Stomach (tissue), 9 donors: ENCODE results near the gene STK38L. TPM values are rescaled to one million over a fixed set of nuclear protein-coding genes. Genes with fewer than 3 reads are reported as not detected.

Experiments
- DNase-seq, 2 donors: peaks; one replicate each; pipeline versions ENCODE4 v3.0.0 to v3.0.0-alpha.2; 2013 to 2019
- H3K27ac ChIP-seq, 5 donors: fragments of 200-600 bp in 4 of 5; sonication (generic) in 4 of 5; one replicate each; pipeline ENCODE4 v1.5.1; 2013 to 2019; ENCODE audit warnings: mild to moderate bottlenecking in 1 of 5, moderate library complexity in 1 of 5
- H3K27me3 ChIP-seq, 3 donors: fragments of 200-600 bp; sonication (generic); one replicate each; pipeline ENCODE4 v1.5.1; 2017 to 2019; ENCODE audit warnings: mixed run types in 1 of 3
- H3K36me3 ChIP-seq, 4 donors: fragments of 200-600 bp; sonication (generic); 1 replicate in 3 of 4; 2 replicates in 1 of 4; pipeline ENCODE4 v1.5.1; 2016 to 2019
- H3K4me1 ChIP-seq, 4 donors: fragments of 200-600 bp; sonication (generic); one replicate each; pipeline ENCODE4 v1.5.1; 2016 to 2019
- H3K4me3 ChIP-seq, 4 donors: fragments of 200-600 bp; sonication (generic) in 3 of 4; one replicate each; pipeline ENCODE4 v1.5.1; 2016 to 2019; ENCODE audit warnings: mild to moderate bottlenecking in 1 of 4
- H3K9me3 ChIP-seq, 4 donors: fragments of 200-600 bp; sonication (generic); one replicate each; pipeline ENCODE4 v1.5.1; 2016 to 2019
- CTCF ChIP-seq, 7 experiments: fragments of 450-650 bp in 4 of 7; fragments of 200-600 bp in 3 of 7; sonication (generic) in 3 of 7; IDR thresholded peaks; one replicate each; pipeline ENCODE4 v1.5.1; 2016 to 2019; ENCODE audit warnings: antibody characterized with exemption in 7 of 7, control low read depth in 2 of 7, mild to moderate bottlenecking in 1 of 7
- EP300 ChIP-seq: sonication (generic); formaldehyde crosslinking; IDR thresholded peaks from one replicate; pipeline ENCODE4 v1.6.1; 2017; ENCODE audit warnings: antibody characterized with exemption
- POLR2A ChIP-seq, 4 donors: fragments of 450-650 bp; IDR thresholded peaks; one replicate each; pipeline ENCODE4 v1.6.1; 2016; ENCODE audit warnings: antibody characterized with exemption in 4 of 4, control low read depth in 2 of 4, mild to moderate bottlenecking in 1 of 4, moderate library complexity in 1 of 4
- POLR2AphosphoS5 ChIP-seq, 3 donors: sonication (generic); formaldehyde crosslinking; IDR thresholded peaks; one replicate each; pipeline ENCODE4 v1.6.1; 2016; ENCODE audit warnings: antibody characterized with exemption in 3 of 3
- WGBS, 5 donors: extraction: QIAGEN DNeasy Blood & Tissue Kit in 3 of 5; methylation state at CpG; one replicate each; pipeline versions ENCODE4 v1.1.5 to v1.1.7; 2013 to 2018; 5-methylcytosine and 5-hydroxymethylcytosine counted together
- intact Hi-C: fragments of 100-400 bp; cut with DNase I; formaldehyde crosslinking; loops from one replicate; pipeline ENCODE4 v1.15.1; 2023; ENCODE audit warnings: low total_unique reads
- polyA plus RNA-seq, 3 donors: library from polyadenylated mRNA; stranded (reverse); fragments of 200-250 nt; gene quantifications; one replicate each; pipeline ENCODE4 v1.2.3, GENCODE V29; 2013
- total RNA-seq, 5 donors: library from RNA; depleted of rRNA; stranded (reverse); fragments of >200 nt; gene quantifications; one replicate each; pipeline versions ENCODE4 v1.1.0 to v1.2.3, GENCODE V29; 2014 to 2016
- donor health status: healthy with polysubstance abuse.
- donor health status: Bipolar disorder and iron deficiency.
- donor health status: healthy.

STK38L gene
- total and polyA plus RNA-seq, 8 donors = 8.5 to 118 (median 26.5) TPM

GRCh38 chr12:27292718-27293117 lies 48.6 kb downstream of the STK38L start:
- Histone ChIP-seq H3K9me3 (no peaks in the 10 kb centered on the region), H3K27me3 (no peaks in the 10 kb centered on the region), H3K4me3 (no peak overlapping the region), H3K4me1 (peaks cover 13 to 75% (median 46%) of the 10 kb centered on the region in 4 donors), H3K36me3 (peaks cover 0 to 2% (median 1%) of the 10 kb centered on the region in 4 donors), H3K27ac (peak overlapping the region in 4 of 5 donors; percentile 4 to 64 (median 43))
- DNase-seq = no peak
- intact Hi-C loops = no loop called here
- TF ChIP-seq EP300 (no peak), POLR2AphosphoS5 (IDR thresholded peaks at IDR 0.05) (no peak), POLR2A (IDR thresholded peaks at IDR 0.05) (no peak), CTCF (IDR thresholded peaks at IDR 0.05) (no peak)
- 64 to 86% (median 78%) methylated on average over 2 of the region's 2 CpGs for WGBS, 5 donors

DNA sequence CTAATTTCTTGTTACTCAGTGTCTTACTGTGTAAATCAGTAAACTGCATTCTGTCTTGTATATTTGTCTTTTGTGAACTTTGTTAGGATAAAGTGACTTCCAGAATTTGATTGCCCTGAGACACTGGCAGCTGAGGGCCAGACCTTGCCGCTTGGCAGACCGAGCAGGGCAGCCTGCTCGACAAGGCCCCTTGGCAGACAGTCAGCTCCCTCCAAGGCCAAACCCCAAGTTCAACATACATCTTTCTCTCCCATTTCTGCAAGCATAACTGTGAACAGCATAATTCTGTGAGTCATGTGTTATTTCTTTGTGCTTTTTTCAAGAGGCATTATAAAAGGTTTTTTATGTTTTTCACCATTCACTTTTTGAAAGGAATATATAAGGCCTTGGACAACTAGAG lies 49.4 kb downstream of the STK38L start:
- peaks cover 13 to 75% (median 46%) of the 10 kb centered on the region in 4 donors for H3K4me1 ChIP-seq
- WGBS, 5 donors = 26 to 58% (median 33%) methylated on average over 3 of the region's 3 CpGs
- no peaks in the 10 kb centered on the region for H3K27me3 ChIP-seq
- intact Hi-C loops = no loop called here
- TF ChIP-seq CTCF (IDR thresholded peaks at IDR 0.05) (no peak), EP300 (no peak), POLR2AphosphoS5 (IDR thresholded peaks at IDR 0.05) (no peak), POLR2A (IDR thresholded peaks at IDR 0.05) (no peak)
- peak overlapping the region in 3 of 5 donors; percentile 1 to 55 (median 31) for H3K27ac ChIP-seq
- peak; percentile 54 to 73 for DNase-seq
- peaks cover 0 to 9% (median 9%) of the 10 kb centered on the region in 4 donors for H3K36me3 ChIP-seq
- H3K9me3 ChIP-seq = no peaks in the 10 kb centered on the region
- no peak overlapping the region for H3K4me3 ChIP-seq

GRCh38 chr12:27296674-27297073 lies 52.6 kb downstream of the STK38L start:
- no peak for DNase-seq
- Histone ChIP-seq H3K27ac (no peak overlapping the region), H3K36me3 (peaks cover 0 to 36% (median 31%) of the 10 kb centered on the region in 4 donors), H3K4me1 (peaks cover 0 to 46% (median 34%) of the 10 kb centered on the region in 4 donors), H3K27me3 (no peaks in the 10 kb centered on the region), H3K9me3 (no peaks in the 10 kb centered on the region), H3K4me3 (no peak overlapping the region)
- 36 to 75% (median 49%) methylated on average over 6 of the region's 6 CpGs for WGBS, 5 donors
- intact Hi-C loops = no loop called here
- TF ChIP-seq POLR2A (IDR thresholded peaks at IDR 0.05) (no peak), CTCF (IDR thresholded peaks at IDR 0.05) (no peak), POLR2AphosphoS5 (IDR thresholded peaks at IDR 0.05) (no peak), EP300 (no peak)

- Histone ChIP-seq H3K9me3 (no peaks in the 10 kb centered on the region), H3K36me3 (peaks cover 0 to 42% (median 34%) of the 10 kb centered on the region in 4 donors), H3K27me3 (no peaks in the 10 kb centered on the region), H3K27ac (no peak overlapping the region), H3K4me1 (peaks cover 0 to 40% (median 29%) of the 10 kb centered on the region in 4 donors), H3K4me3 (no peak overlapping the region)
- TF ChIP-seq POLR2A (IDR thresholded peaks at IDR 0.05) = no peak
- TF ChIP-seq CTCF (IDR thresholded peaks at IDR 0.05) = no peak
- no peak for TF ChIP-seq EP300
- no peak for TF ChIP-seq POLR2AphosphoS5 (IDR thresholded peaks at IDR 0.05)
- DNase-seq = no peak
- 80 to 90% (median 88%) methylated on average over 4 of the region's 4 CpGs for WGBS, 5 donors
- intact Hi-C loops = no loop called here
Measured at GRCh38 chr12:27297566-27297965, 53.5 kb downstream of the STK38L start.
